Measurements from ENCODE around the gene EEPD1. TPM values are rescaled to one million over a fixed set of nuclear protein-coding genes. Genes with fewer than 3 reads are reported as not detected.
"Not testable (repeated sequence)": the region's sequence is repeated elsewhere in the genome, so short reads cannot be mapped to it uniquely, and the experiment has no call there.

The EEPD1 gene
- total RNA-seq = 1 to 10 TPM; 4.0 to 6.8 TPM

DNA sequence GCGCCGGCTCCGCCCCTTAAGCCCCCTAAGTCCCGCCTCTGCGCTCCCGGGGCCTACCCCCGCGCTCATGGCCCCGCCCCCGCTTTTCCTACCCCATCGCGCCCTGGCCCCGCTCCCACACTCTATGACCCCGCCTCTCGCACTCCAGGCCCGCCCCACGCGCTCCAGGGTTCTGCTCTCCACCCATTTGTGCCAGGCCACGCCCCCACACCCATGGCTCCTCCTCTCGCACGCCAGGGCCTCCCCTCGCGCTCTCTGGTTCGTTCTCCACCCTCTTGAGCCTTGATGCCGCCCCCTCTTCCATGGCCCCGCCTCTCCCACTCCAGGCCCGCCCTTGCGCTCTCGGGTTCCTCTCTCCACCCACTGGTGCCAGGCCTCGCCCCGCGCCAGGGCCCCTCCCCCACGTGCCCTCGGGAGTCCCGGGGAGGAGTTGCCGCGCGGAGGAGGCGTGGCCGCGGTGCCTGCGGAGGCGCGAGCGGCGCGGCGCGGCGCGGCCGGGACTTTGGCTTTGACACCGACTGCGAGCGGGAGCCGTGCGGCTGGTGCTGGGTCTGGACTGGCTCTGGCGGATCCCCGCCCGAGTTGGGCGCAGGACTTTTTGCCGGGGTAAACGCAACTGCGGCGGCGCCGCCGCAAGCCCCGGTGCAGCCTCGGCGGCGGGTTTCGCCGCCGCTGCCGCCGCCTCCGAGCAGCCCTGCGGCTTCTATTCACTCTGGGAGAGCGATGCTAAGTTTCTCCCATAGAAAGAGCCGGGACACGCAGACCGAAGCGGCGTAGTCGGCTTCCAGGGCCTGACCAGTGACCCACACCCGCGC, at the start of gene EEPD1:
TSS of gene EEPD1 (plus strand) at position 499 of the 815 bp plus-strand sequence. CDS start 1,071 bp downstream, outside the sequence.
- Histone ChIP-seq H3K27ac (peak within 1 kb of the TSS; percentile 86 to 90), H3K27me3 (no peaks in the 10 kb centered on the region), H3K9me3 (peaks cover 0 to 6% of the 10 kb centered on the region in 2 donors), H3K4me3 (peak within 1 kb of the TSS; percentile 66 to 91), H3K4me1 (peaks cover 0 to 51% of the 10 kb centered on the region in 2 donors), H3K36me3 (no peaks in the 10 kb centered on the region)
- TF ChIP-seq, protein P1, sequence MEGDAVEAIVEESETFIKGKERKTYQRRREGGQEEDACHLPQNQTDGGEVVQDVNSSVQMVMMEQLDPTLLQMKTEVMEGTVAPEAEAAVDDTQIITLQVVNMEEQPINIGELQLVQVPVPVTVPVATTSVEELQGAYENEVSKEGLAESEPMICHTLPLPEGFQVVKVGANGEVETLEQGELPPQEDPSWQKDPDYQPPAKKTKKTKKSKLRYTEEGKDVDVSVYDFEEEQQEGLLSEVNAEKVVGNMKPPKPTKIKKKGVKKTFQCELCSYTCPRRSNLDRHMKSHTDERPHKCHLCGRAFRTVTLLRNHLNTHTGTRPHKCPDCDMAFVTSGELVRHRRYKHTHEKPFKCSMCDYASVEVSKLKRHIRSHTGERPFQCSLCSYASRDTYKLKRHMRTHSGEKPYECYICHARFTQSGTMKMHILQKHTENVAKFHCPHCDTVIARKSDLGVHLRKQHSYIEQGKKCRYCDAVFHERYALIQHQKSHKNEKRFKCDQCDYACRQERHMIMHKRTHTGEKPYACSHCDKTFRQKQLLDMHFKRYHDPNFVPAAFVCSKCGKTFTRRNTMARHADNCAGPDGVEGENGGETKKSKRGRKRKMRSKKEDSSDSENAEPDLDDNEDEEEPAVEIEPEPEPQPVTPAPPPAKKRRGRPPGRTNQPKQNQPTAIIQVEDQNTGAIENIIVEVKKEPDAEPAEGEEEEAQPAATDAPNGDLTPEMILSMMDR (IDR thresholded peaks at IDR 0.05) = no peak
- peak; percentile 99 for DNase-seq (ENCODE audit: low spot score)

DNA sequence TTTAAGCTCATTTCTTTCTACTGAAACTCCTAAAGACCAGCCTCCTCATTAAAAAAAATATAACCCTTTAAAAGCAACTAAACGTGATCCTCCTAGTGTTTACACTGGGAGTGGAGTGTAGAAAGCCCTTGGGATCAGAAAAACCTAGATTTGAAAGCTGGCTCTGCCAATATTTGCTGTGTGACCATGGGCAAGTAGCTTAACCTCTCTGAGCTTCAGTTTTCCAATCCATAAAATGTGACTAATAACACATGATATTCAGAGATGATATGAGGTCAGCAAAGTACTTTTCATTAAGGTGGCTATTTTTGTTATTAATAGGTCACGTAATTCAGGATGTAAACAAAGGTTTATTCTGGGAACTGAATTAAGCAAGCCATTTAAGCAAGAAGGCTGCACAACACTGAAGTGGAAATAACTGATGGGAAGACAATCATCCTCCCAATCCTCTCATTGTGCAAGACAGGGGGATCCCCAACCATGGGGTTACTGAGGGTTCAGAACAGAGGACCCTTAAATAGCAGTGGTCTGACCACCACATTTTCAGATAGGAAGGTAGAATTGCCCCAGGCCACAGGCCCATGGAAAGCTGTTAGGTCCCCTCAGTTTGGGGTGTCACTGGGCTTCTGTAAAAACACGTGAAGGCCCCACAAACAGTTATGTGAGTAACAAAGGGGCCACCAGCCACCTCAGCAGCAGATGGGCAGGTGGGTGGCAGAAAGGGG, 49.1 kb upstream of the EEPD1 start:
- Histone ChIP-seq H3K27me3 (no peaks in the 10 kb centered on the region), H3K4me3 (no peak overlapping the region), H3K9me3 (no peaks in the 10 kb centered on the region), H3K4me1 (peaks cover 0 to 5% of the 10 kb centered on the region in 2 donors), H3K27ac (no peak overlapping the region), H3K36me3 (no peaks in the 10 kb centered on the region)
- DNase-seq (ENCODE audit: low spot score) = no peak
- TF ChIP-seq, protein P1 (IDR thresholded peaks at IDR 0.05) = no peak

DNA sequence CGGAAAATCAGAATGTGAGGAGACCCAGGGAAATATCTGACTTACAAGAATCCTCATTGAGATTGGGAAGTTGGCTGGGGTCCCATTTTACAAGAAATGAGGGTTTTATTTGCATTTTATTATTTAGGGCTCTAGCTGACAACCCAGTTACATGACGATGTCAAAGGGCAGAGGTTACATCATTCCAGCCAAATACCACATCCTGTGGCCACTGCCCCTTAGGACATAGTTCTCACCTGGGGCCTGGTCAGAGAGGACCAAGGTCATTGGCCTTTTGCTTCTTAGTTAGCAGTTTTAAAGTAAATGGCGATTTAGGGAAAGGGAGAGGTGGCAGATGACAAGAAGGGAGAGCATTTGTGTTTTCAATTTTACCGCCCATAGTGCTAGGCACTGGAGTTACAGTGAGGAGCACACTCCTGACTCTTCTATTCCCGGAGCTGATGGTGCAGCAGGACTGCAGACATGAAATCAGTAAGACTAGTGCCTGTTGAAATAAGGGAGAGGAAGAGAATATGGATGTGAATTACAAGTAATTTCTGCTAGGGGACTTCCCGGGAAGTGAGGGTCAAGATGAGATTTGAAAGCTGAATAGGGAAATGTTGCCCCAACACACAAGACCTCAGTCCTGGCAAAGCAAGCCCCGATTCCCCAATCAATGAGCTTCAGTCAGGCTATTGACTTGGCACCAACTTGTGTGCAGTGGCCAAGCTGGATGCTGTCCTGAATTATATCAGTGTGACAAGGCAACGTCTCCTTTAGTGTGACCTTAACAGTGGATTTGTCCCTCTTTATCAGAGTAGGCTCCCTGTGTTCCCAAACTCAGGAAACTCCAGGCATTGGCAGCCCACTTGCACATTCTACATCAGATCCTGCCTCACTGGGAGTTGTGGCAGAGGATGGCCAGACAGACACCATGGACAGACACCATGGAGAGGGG, 45.8 kb upstream of the EEPD1 start:
- H3K4me3 ChIP-seq; DNase-seq (ENCODE audit: low spot score); H3K4me1 ChIP-seq; H3K27ac ChIP-seq; H3K9me3 ChIP-seq; H3K27me3 ChIP-seq; H3K36me3 ChIP-seq: not testable (repeated sequence)

DNA sequence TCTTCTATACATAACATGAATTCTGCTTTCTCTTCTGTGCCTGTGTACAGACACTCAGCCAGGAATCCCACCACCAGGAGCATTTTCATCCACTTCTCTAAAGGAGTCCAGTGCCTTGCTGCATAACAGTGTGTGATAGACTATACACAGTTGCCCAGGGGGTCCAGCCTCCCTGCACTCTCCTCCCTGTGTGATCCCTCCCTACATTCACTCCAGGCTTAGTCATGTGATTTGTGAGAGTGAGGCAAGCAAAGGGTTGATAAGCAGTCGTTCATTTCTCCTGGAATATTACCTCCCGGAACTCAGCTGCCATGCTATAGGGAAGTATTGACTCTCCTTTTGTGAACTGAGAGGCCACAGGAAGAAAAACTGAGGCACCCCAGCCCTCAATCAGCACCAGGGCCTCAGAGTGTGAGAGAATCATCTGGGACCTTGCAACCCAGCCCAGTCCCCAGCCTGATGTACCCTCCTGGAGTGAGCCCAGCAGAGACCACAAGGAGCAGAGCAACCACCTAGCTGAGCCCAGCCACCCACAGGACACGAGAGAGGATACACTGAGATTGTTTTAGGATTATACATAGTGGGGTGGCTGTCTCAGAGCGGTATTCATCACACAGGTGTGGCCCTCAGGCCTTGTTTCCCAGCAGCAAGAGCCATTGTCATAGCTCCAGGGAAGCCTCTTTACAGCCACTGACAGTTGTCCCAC, 45.0 kb upstream of the EEPD1 start:
- Histone ChIP-seq H3K27ac (no peak overlapping the region), H3K36me3 (no peaks in the 10 kb centered on the region), H3K4me1 (peaks cover 0 to 5% of the 10 kb centered on the region in 2 donors), H3K9me3 (no peaks in the 10 kb centered on the region), H3K27me3 (no peaks in the 10 kb centered on the region), H3K4me3 (no peak overlapping the region)
- TF ChIP-seq, protein P1 (IDR thresholded peaks at IDR 0.05) = no peak
- DNase-seq (ENCODE audit: low spot score) = no peak

DNA sequence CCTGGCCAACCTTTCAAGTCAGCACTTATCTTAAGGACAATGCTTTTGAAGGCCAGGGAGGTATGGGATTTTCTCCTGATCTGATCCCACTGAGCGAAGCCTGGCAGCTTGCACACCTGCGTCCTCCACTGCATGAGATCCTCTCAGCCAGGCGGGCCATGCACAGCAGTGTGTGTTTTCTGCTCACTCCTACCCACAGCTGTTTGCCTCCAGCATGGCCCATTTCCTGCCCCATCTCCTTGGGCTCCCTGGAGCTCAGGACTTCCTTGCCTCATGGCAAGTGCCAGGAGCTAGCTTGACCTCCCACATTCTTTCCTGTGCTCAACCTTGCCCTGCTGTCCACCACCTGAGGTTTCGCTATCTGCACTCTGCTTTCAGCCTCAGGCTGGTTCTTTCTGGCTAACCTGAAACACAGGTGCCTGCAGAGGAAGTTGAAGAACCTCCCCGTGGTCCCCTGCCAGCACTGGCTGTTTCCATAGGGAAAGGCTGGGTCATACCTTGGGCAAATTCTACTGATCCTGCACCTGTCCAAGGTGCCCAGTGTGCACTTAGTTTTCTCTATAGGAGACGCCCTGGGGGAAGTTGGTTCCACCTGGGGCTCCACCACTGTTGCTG, 43.9 kb upstream of the EEPD1 start:
- H3K9me3 ChIP-seq = no peaks in the 10 kb centered on the region
- TF ChIP-seq, protein P1 (IDR thresholded peaks at IDR 0.05) = no peak
- H3K4me3 ChIP-seq = no peak overlapping the region
- DNase-seq (ENCODE audit: low spot score) = no peak
- no peak overlapping the region for H3K27ac ChIP-seq
- no peaks in the 10 kb centered on the region for H3K36me3 ChIP-seq
- no peaks in the 10 kb centered on the region for H3K27me3 ChIP-seq
- H3K4me1 ChIP-seq = peaks cover 0 to 5% of the 10 kb centered on the region in 2 donors

Data from right atrium auricular region (tissue), 2 donors.